NB4 (cell line): ENCODE data around the gene HAPLN2.

Experiments used
- DNase-seq: peaks from one replicate; pipeline ENCODE4 v3.0.0; 2010; ENCODE audit warnings: low read depth
- H3K4me3 ChIP-seq: one replicate; pipeline ENCODE4 v1.5.1; 2011; ENCODE audit warnings: mild to moderate bottlenecking, low read depth, low read length, moderate library complexity
- MYC ChIP-seq: IDR thresholded peaks from 2 replicates; pipeline ENCODE4 v1.6.1; 2011; ENCODE audit warnings: low read depth, low read length
- POLR2A ChIP-seq: IDR thresholded peaks from 2 replicates; pipeline ENCODE4 v1.6.1; 2011; ENCODE audit warnings: mild to moderate bottlenecking; ENCODE audit not compliant: insufficient read length; ENCODE audit errors: extremely low read depth
- TF ChIP-seq, protein P1 (sequence below): IDR thresholded peaks from one replicate; pipeline ENCODE4 v1.5.1; 2012; ENCODE audit warnings: low read depth, low read length
- TF ChIP-seq, protein P2 (sequence below): IDR thresholded peaks from 2 replicates; pipeline ENCODE4 v1.6.1; 2011; ENCODE audit warnings: low read depth, low read length

Gene HAPLN2

GRCh38 chr1:156638189-156638985 is 19.2 kb downstream of the HAPLN2 start:
- DNase-seq = no peak

DNA sequence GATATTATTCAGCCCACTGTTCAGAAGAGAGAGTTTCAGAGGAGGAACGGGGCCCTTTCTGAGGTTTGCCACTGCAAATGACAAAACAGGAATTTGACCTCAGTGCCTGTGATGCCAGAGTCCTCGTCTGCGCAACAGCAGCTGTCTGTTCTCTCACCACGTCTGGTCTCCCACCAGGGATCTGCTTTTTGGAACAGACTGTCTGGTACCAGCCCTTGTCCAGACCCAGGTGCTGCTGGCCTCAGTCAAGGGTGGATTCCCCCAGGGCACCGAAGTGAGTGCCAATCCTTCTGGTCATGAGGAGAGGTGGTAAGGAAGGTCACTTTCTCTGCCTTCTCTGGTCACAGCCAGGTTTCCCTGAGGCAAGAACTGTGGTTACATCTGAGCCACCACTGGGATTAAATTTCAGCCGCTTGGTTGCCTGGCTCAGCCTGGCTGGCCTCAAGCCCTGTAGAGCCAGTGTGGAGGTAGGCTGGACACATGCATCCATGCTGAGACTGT is 20.4 kb downstream of the HAPLN2 start:
- TF ChIP-seq MYC = no peak
- TF ChIP-seq, protein P1, sequence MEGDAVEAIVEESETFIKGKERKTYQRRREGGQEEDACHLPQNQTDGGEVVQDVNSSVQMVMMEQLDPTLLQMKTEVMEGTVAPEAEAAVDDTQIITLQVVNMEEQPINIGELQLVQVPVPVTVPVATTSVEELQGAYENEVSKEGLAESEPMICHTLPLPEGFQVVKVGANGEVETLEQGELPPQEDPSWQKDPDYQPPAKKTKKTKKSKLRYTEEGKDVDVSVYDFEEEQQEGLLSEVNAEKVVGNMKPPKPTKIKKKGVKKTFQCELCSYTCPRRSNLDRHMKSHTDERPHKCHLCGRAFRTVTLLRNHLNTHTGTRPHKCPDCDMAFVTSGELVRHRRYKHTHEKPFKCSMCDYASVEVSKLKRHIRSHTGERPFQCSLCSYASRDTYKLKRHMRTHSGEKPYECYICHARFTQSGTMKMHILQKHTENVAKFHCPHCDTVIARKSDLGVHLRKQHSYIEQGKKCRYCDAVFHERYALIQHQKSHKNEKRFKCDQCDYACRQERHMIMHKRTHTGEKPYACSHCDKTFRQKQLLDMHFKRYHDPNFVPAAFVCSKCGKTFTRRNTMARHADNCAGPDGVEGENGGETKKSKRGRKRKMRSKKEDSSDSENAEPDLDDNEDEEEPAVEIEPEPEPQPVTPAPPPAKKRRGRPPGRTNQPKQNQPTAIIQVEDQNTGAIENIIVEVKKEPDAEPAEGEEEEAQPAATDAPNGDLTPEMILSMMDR = no peak
- TF ChIP-seq, protein P2, sequence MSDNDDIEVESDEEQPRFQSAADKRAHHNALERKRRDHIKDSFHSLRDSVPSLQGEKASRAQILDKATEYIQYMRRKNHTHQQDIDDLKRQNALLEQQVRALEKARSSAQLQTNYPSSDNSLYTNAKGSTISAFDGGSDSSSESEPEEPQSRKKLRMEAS = no peak
- TF ChIP-seq POLR2A = no peak
- H3K4me3 ChIP-seq = no peak overlapping the region
- no peak for DNase-seq

More at GRCh38 chr1:156638189-156638985, 19.2 kb downstream of the HAPLN2 start:
- H3K4me3 ChIP-seq = no peak overlapping the region
- TF ChIP-seq, protein P2 = no peak
- TF ChIP-seq, protein P1 = no peak
- no peak for TF ChIP-seq MYC
- no peak for TF ChIP-seq POLR2A

DNA sequence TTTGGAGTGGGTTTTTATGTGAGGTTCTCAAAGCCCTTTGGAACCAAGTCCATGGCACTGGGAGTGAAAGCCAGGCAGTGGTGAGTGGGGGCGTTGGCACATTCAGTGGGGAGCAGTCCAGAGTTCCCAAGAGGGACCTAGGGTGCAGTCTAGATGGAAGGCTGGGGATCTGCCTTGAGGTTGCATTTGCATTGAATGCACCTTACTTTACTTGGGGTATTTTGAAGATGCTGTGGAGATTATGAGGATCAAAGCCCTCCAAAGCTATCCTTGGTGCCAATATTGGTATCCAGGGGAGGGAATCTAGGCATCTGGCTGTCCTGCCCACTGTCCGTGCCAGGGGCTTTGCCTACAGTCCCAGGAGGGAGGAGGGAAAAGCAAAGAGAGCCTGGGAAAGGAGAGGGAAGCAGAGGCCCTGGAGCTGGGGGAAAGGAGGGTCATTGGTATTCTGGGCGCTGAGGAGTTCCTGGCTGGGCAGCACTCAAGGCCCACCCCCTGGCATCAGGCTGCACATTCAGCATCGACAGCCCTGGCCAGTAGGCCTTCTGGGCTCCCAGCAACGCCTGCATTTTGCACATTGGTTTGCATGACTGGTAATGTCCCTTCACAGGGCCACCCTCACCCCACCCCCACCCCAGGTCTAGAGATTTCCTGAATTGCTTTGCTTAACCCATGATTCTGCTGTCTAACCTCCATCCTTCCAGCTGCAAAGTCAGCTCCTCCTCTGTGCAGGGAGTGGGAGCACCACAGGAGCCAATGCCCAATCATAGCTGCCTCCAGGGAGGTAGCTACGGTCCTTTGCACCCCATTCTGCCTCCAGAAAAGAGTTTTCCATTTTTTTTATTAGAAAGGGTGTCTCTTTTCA is 21.9 kb downstream of the HAPLN2 start:
- no peak for DNase-seq
- TF ChIP-seq, protein P2 = no peak
- TF ChIP-seq POLR2A (no peak), MYC (no peak)
- TF ChIP-seq, protein P1 = no peak
- H3K4me3 ChIP-seq = no peak overlapping the region

GRCh38 chr1:156641761-156642264 is 22.6 kb downstream of the HAPLN2 start, which contains the start of gene BCAN:
Gene BCAN, plus strand, starts transcription at chr1:156642117. Its CDS starts 3,938 bp downstream, at chr1:156646055.
- no peak for DNase-seq
- H3K4me3 ChIP-seq = no peak within 1 kb of the TSS
- TF ChIP-seq, protein P2 = no peak
- TF ChIP-seq POLR2A = no peak
- TF ChIP-seq, protein P1 = no peak
- no peak for TF ChIP-seq MYC

GRCh38 chr1:156642265-156643048 is 23.2 kb downstream of the HAPLN2 start:
- TF ChIP-seq MYC (no peak), POLR2A (no peak)
- TF ChIP-seq, protein P1 = no peak
- TF ChIP-seq, protein P2 = no peak
- DNase-seq = no peak
- H3K4me3 ChIP-seq = no peak overlapping the region
